Neural progenitor cell (in vitro differentiated cells): ENCODE data around the gene DLK1.

Source experiments
- EZH2 ChIP-seq: fragments of 200-600 bp; sonication (generic); IDR thresholded peaks from 2 replicates; pipeline ENCODE4 v1.6.1; 2017; ENCODE audit warnings: antibody characterized with exemption, mild to moderate bottlenecking, moderate library complexity
- TF ChIP-seq, protein P1 (sequence below): fragments of 200-600 bp; sonication (generic); IDR thresholded peaks from 2 replicates; pipeline ENCODE4 v1.5.1; 2017; ENCODE audit warnings: antibody characterized with exemption, mild to moderate bottlenecking

- no peak for TF ChIP-seq EZH2
- TF ChIP-seq, protein P1, sequence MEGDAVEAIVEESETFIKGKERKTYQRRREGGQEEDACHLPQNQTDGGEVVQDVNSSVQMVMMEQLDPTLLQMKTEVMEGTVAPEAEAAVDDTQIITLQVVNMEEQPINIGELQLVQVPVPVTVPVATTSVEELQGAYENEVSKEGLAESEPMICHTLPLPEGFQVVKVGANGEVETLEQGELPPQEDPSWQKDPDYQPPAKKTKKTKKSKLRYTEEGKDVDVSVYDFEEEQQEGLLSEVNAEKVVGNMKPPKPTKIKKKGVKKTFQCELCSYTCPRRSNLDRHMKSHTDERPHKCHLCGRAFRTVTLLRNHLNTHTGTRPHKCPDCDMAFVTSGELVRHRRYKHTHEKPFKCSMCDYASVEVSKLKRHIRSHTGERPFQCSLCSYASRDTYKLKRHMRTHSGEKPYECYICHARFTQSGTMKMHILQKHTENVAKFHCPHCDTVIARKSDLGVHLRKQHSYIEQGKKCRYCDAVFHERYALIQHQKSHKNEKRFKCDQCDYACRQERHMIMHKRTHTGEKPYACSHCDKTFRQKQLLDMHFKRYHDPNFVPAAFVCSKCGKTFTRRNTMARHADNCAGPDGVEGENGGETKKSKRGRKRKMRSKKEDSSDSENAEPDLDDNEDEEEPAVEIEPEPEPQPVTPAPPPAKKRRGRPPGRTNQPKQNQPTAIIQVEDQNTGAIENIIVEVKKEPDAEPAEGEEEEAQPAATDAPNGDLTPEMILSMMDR: no peak
Observed at GRCh38 chr14:100687386-100687785, 39.3 kb upstream of the DLK1 start.
